GM19035 (cell line): ENCODE data around the gene CEP83.
"Not testable (repeated sequence)": the region's sequence is repeated elsewhere in the genome, so short reads cannot be mapped to it uniquely, and the experiment has no call there.

Experiments used
- ATAC-seq: cut with Tn5 transposase; IDR thresholded peaks from one replicate; pipeline ENCODE4 v1.9.1; 2021; ENCODE audit not compliant: unreplicated experiment

CEP83 gene

GRCh38 chr12:94459728-94460615, at the start of gene CEP83:
CEP83 (minus strand) TSS chr12:94459867; CDS start chr12:94412490, 47,377 bp downstream.
- peak; percentile 99 for ATAC-seq

GRCh38 chr12:94509317-94509716, 49.6 kb upstream of the CEP83 start:
- no peak for ATAC-seq

GRCh38 chr12:94507455-94507854, 47.8 kb upstream of the CEP83 start:
- ATAC-seq = no peak

GRCh38 chr12:94504386-94504785, 44.7 kb upstream of the CEP83 start:
- no peak for ATAC-seq

GRCh38 chr12:94503619-94504018, 44.0 kb upstream of the CEP83 start:
- ATAC-seq = no peak

- ATAC-seq = no peak
Measured at GRCh38 chr12:94500831-94501567, 41.3 kb upstream of the CEP83 start.

GRCh38 chr12:94498698-94499097, 39.0 kb upstream of the CEP83 start:
- no peak for ATAC-seq

GRCh38 chr12:94498073-94498472, 38.4 kb upstream of the CEP83 start:
- no peak for ATAC-seq

GRCh38 chr12:94495445-94496115, 35.9 kb upstream of the CEP83 start:
- no peak for ATAC-seq

GRCh38 chr12:94491489-94491888, 31.8 kb upstream of the CEP83 start:
- no peak for ATAC-seq

- peak; percentile 96 for ATAC-seq
Measured at GRCh38 chr12:94488463-94488862, 28.8 kb upstream of the CEP83 start.

- ATAC-seq = no peak
Measured at GRCh38 chr12:94481734-94482133, 22.1 kb upstream of the CEP83 start.

GRCh38 chr12:94469522-94469921, 9.9 kb upstream of the CEP83 start:
- ATAC-seq = no peak

GRCh38 chr12:94460616-94460959, 921 bp upstream of the CEP83 start:
- ATAC-seq = no peak

- ATAC-seq = peak; percentile 42
Measured at GRCh38 chr12:94458877-94459727, 565 bp downstream of the CEP83 start.

GRCh38 chr12:94457311-94457710, 2.4 kb downstream of the CEP83 start:
- ATAC-seq = no peak

GRCh38 chr12:94454318-94454717, 5.3 kb downstream of the CEP83 start:
- ATAC-seq = not testable (repeated sequence)

- ATAC-seq = no peak
Measured at GRCh38 chr12:94445662-94446061, 14.0 kb downstream of the CEP83 start.

GRCh38 chr12:94437303-94437702, 22.4 kb downstream of the CEP83 start:
- ATAC-seq = no peak

- ATAC-seq = no peak
Measured at GRCh38 chr12:94435511-94435927, 24.1 kb downstream of the CEP83 start.

- ATAC-seq = no peak
Measured at GRCh38 chr12:94434171-94434570, 25.5 kb downstream of the CEP83 start.
